Astrocyte (in vitro differentiated cells and primary cell): Measurements from ENCODE around the gene TM4SF20.

Experiments
- EZH2 ChIP-seq: IDR thresholded peaks from 2 replicates; pipeline ENCODE4 v1.6.1; 2012; ENCODE audit warnings: mild to moderate bottlenecking, low read length, inconsistent platforms; ENCODE audit not compliant: insufficient read depth
- TF ChIP-seq, protein P1 (sequence below): IDR thresholded peaks from 2 replicates; pipeline ENCODE4 v1.5.1; 2011; ENCODE audit warnings: low read depth, mild to moderate bottlenecking, inconsistent platforms, low read length, moderate library complexity; ENCODE audit not compliant: insufficient read depth

DNA sequence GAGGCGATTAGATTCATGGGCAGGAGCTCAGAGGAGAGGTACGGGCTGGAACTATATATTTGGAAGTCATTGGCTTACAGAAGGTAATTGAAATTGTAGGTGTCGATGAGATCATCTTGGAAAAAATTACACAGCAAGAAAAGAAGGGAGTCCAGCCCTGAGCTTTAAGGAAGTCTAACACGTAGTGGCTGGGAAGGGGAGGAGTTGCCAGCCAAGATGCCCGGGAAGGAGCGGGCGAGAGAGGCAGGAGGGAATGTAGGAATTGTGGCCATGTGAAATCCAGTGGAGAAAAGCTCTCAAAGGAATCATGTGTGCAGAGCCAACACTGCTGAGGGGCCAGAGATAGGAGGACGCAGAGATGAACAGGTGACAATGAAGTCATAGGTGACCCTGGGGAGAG lies 34.3 kb upstream of the TM4SF20 start:
- TF ChIP-seq, protein P1, sequence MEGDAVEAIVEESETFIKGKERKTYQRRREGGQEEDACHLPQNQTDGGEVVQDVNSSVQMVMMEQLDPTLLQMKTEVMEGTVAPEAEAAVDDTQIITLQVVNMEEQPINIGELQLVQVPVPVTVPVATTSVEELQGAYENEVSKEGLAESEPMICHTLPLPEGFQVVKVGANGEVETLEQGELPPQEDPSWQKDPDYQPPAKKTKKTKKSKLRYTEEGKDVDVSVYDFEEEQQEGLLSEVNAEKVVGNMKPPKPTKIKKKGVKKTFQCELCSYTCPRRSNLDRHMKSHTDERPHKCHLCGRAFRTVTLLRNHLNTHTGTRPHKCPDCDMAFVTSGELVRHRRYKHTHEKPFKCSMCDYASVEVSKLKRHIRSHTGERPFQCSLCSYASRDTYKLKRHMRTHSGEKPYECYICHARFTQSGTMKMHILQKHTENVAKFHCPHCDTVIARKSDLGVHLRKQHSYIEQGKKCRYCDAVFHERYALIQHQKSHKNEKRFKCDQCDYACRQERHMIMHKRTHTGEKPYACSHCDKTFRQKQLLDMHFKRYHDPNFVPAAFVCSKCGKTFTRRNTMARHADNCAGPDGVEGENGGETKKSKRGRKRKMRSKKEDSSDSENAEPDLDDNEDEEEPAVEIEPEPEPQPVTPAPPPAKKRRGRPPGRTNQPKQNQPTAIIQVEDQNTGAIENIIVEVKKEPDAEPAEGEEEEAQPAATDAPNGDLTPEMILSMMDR, result no peak
- no peak for TF ChIP-seq EZH2
